ENCODE data around the gene CELSR1. TPM values are rescaled to one million over a fixed set of nuclear protein-coding genes. Genes with fewer than 3 reads are reported as not detected.

The CELSR1 gene
- total and polyA plus RNA-seq, 5 experiments from 2014 or later, result 0.19 to 1.2 (median 0.66) TPM

DNA sequence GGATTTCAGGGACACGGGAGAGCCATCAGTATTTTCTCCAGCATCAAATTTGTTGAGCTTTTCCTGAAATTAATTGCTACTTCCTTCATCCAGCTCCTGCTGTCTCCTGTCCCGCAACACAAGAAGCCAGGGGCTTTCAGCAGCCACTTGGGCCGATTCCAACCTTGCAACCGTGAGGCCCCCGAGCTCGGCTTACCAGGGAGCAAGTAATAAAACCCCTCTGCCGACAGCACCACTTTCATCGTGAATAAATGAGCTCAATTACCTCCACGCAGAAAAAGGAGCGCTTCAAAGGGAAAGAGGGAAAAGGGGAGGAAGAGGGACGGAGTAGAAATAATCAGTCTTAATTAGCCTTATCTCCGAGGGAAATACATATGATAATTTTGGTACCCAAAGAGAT, 76.6 kb downstream of the CELSR1 start:
- no peak overlapping the region for H3K27ac Mint-ChIP-seq
- H3K36me3 Mint-ChIP-seq, result no peaks in the 10 kb centered on the region
- no peaks in the 10 kb centered on the region for H3K4me1 Mint-ChIP-seq
- H3K4me3 Mint-ChIP-seq, result no peak overlapping the region
- no peaks in the 10 kb centered on the region for H3K9me3 Mint-ChIP-seq
- POLR2A ChIA-PET, result no interaction called here
- ATAC-seq (no peak), DNase-seq (no peak)
- peaks cover 2 to 17% (median 8%) of the 10 kb centered on the region in 5 donors for H3K27me3 Mint-ChIP-seq

DNA sequence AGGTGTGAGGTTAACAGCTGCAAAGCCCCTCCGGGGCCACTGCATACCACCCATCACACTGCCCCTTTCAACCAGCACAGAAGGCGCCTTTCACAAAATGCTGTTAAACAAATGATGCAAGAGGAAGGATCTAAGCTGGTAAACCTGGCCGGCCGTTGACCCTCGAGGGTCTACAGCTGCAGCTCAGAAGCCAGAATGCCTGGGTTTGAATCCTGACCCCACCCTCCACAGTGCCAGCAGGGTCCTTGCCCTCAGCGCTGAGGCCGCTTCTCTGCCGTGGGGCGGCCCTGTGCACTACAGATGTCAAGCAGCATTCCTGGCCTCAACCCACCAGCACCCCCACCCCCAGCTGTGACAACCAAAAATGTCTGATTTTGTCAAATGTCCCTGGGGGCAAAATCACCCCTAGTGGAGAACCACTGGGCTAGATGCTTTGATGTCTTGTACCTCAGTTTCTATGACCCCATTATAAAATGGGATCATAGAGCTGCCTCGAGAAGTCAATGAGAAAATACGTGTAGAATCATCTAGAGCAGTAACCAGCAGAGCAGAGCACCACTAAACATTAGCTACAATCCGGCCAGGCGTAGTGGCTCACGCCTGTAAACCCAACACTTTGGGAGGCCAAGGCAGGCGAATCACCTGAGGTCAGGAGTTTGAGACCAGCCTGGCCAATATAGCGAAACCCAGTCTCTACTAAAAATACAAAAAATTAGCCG, 77.9 kb downstream of the CELSR1 start:
- no peaks in the 10 kb centered on the region for H3K9me3 Mint-ChIP-seq
- POLR2A ChIA-PET, result no interaction called here

DNA sequence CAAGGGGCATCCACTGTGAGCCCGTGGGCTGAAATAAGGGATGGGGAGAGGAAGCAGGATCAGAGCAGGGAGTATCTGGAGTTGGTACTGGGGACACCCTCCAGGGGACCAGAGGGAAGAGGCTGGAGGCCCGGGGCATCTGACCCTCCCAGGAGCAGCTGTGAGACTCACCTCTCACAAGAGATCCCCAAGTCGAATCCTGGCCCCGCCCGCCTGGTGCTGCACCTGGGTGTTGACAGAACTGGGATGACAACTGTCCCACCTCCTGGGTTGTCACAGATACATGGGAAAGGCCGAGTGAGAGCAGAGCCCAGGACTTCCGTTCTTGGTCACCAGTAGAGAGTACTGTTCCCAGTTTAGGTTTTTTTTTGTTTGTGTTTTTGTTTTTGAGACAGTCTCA, 78.9 kb downstream of the CELSR1 start:
- DNase-seq (no peak), ATAC-seq (no peak)
- Mint-ChIP-seq H3K27ac (no peak overlapping the region), H3K4me3 (no peak overlapping the region), H3K27me3 (peaks cover 2 to 17% (median 7%) of the 10 kb centered on the region in 5 donors), H3K4me1 (no peaks in the 10 kb centered on the region), H3K9me3 (no peaks in the 10 kb centered on the region), H3K36me3 (no peaks in the 10 kb centered on the region)
- POLR2A ChIA-PET, result no interaction called here

More for the DNA sequence above, 77.9 kb downstream of the CELSR1 start:
- H3K4me3 Mint-ChIP-seq, result no peak overlapping the region
- DNase-seq, result no peak
- no peaks in the 10 kb centered on the region for H3K4me1 Mint-ChIP-seq
- ATAC-seq, result no peak
- H3K27me3 Mint-ChIP-seq, result peaks cover 2 to 17% (median 7%) of the 10 kb centered on the region in 5 donors
- H3K27ac Mint-ChIP-seq, result peak overlapping the region in 1 of 10 donors; percentile 21
- H3K36me3 Mint-ChIP-seq, result no peaks in the 10 kb centered on the region

DNA sequence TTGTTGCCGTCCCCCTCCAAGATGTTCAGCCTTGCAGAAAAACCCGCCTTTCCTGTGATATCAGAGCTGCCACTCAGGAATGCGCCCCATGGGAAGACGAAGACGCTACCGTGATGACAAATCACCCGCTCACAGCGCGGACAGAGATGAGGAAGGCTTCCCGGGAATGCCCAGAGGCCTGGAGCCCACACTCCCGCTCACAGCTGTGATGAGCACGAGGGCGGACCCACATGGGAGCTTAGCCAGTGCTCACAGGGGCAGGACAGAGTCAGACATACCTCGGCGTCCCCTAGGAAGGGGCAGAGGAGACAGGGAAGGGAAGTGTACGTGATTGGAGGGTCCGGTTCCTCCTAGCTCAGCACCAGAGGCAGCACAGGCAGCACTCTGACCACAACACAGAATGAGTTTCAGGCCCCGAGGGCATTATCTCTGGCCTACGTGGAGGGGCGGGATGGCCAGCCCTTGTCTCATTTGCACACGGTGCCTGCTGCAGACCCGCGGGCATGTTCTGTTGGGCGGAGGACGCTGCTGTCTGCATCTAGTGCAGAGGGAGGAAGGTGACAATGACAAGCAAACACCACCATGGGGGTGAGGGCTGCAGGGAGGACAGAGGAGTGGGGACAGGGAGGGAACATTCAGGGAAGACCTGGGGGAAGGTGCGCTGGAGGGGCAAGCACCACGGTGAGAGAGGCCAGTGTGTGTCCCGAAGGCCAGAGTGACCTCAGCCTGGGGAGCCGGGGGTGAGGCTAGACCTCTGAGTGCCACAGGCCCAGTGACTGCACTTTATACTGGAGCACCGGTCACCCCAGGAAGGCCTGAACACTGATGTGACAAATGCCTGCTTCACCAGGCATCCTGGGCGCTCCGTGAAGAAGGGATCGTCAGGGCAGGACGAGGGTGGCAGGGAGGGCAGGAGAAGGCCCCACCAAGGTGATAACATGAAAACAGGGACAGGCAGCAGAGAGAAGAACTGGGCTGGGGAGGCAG, 79.6 kb downstream of the CELSR1 start:
- Mint-ChIP-seq H3K4me3 (no peak overlapping the region), H3K27ac (peak overlapping the region in 1 of 10 donors; percentile 63), H3K4me1 (no peaks in the 10 kb centered on the region), H3K27me3 (peaks cover 2 to 17% (median 7%) of the 10 kb centered on the region in 5 donors), H3K9me3 (no peaks in the 10 kb centered on the region), H3K36me3 (no peaks in the 10 kb centered on the region)
- POLR2A ChIA-PET, result no interaction called here
- DNase-seq (no peak), ATAC-seq (no peak)

- no peak overlapping the region for H3K4me3 Mint-ChIP-seq
- peaks cover 2 to 17% (median 7%) of the 10 kb centered on the region in 5 donors for H3K27me3 Mint-ChIP-seq
- no peaks in the 10 kb centered on the region for H3K4me1 Mint-ChIP-seq
- no peaks in the 10 kb centered on the region for H3K9me3 Mint-ChIP-seq
- no peak for DNase-seq
- POLR2A ChIA-PET, result interaction anchor here (0.7 kb wide), 1 partner anchor 13 kb away, joined by 3 read pairs; no protein-coding TSS in a partner anchor
- ATAC-seq, result no peak
- H3K27ac Mint-ChIP-seq, result no peak overlapping the region
- no peaks in the 10 kb centered on the region for H3K36me3 Mint-ChIP-seq
Measured at GRCh38 chr22:46456818-46457163, 80.6 kb downstream of the CELSR1 start.

DNA sequence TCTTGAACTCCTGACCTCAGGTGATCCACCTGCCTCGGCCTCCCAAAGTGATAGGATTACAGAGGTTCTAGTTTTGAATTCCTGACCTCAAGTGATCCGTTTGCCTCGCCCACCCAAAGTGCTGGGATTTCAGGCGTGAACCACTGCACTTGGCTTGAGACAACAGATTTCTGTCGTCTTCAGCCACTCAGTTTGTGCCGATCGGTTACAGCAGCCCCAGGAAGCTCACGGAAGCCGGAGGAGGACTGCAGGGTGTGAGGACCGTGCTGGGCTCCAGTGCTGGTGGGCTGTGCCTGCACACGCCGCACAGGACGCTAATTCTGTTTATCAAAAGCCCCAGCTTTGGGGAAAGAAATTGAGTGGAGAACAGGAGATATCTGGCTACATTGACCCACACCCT, 82.0 kb downstream of the CELSR1 start:
- Mint-ChIP-seq H3K4me1 (no peaks in the 10 kb centered on the region), H3K9me3 (no peaks in the 10 kb centered on the region), H3K36me3 (no peaks in the 10 kb centered on the region), H3K4me3 (no peak overlapping the region), H3K27me3 (peaks cover 2 to 17% (median 7%) of the 10 kb centered on the region in 5 donors), H3K27ac (no peak overlapping the region)
- no peak for DNase-seq
- no peak for ATAC-seq
- POLR2A ChIA-PET, result no interaction called here

- no peak for ATAC-seq
- Mint-ChIP-seq H3K36me3 (no peaks in the 10 kb centered on the region), H3K4me1 (no peaks in the 10 kb centered on the region), H3K4me3 (no peak overlapping the region), H3K27ac (no peak overlapping the region), H3K27me3 (peaks cover 0 to 17% (median 7%) of the 10 kb centered on the region in 5 donors), H3K9me3 (no peaks in the 10 kb centered on the region)
- POLR2A ChIA-PET, result no interaction called here
- DNase-seq, result no peak
Measured at GRCh38 chr22:46454504-46455269, 82.7 kb downstream of the CELSR1 start.

DNA sequence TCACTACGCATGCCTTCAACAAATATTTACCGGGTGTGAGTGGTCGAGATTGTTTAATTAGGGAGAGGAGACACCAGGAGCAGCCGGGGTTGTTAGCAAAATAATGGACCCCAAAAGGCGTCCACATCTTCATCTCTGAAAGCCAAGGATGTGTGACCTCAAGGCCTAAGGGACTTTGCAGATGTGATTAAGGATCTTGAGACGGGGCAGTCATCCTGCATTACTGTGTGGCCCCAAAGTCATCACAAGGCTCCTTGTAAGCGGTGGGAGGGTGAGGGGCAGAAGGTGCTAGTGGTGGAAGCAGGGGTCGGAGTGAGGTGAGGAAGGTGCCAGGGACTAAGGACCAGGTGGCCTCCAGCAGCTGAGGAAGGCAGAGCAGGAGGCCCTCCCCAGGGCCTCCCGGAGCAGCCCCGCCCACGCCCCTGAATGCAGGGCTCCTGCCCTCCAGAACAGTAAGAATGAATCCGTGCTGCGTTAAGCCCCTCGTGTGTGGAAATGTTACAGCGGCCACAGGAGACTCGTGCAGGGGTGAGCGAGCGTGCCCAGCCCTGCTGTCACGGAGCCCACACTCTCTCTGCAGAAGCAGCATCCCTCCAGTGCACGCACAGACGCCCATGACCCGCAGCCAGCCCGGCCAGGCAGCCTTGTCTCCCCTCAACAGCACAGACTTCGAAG, 83.5 kb downstream of the CELSR1 start:
- peaks cover 0 to 17% (median 9%) of the 10 kb centered on the region in 5 donors for H3K27me3 Mint-ChIP-seq
- POLR2A ChIA-PET, result no interaction called here
- H3K4me1 Mint-ChIP-seq, result no peaks in the 10 kb centered on the region
- H3K9me3 Mint-ChIP-seq, result no peaks in the 10 kb centered on the region
- no peak overlapping the region for H3K4me3 Mint-ChIP-seq
- no peak overlapping the region for H3K27ac Mint-ChIP-seq
- DNase-seq, result no peak
- ATAC-seq, result no peak
- no peaks in the 10 kb centered on the region for H3K36me3 Mint-ChIP-seq

DNA sequence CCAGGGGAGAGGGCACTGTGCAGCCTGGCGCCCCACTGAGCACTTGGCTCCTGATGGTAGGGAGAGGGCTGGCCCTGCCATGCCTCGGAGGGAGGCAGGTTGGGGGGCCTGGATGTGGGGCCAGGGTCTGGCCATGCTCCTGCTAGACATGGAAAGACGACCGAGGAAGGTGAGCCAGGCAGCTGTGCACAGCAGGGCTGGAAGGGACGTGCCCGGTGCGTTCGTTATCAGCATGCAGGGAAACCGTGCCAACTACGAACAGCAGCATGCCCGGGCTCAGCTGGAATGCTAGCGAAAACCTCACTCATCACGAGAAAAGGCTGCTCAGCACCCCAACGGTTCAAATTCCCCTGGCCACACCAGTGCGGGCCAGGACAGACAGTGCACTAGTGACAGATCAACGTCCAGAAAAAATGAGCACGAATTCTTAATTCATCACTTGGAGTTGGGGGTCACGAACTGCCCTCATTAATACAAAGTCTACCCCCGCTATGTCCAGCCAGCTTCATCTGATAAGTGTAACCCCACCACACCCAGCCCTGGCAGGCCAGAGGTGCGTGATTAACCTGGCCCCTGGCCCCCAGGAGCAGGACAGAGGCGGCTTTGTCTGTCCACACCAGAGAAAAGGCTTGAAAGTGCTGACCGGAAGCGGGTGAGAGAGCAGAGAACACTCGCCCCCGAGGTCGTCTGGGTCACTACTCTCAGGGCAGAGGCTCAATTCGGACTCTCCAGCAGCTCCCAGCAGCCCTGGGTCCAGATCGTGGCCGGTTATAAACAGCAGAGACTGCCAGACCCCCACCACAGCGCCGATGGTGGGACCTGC, 84.2 kb downstream of the CELSR1 start:
- no peak for DNase-seq
- H3K4me1 Mint-ChIP-seq, result no peaks in the 10 kb centered on the region
- no peaks in the 10 kb centered on the region for H3K36me3 Mint-ChIP-seq
- no peak overlapping the region for H3K4me3 Mint-ChIP-seq
- POLR2A ChIA-PET, result no interaction called here
- H3K27ac Mint-ChIP-seq, result no peak overlapping the region
- H3K27me3 Mint-ChIP-seq, result peaks cover 3 to 12% (median 11%) of the 10 kb centered on the region in 5 donors
- no peaks in the 10 kb centered on the region for H3K9me3 Mint-ChIP-seq
- ATAC-seq, result no peak

GRCh38 chr22:46452195-46453005, 85.0 kb downstream of the CELSR1 start:
- H3K9me3 Mint-ChIP-seq, result no peaks in the 10 kb centered on the region
- peaks cover 3 to 8% (median 3%) of the 10 kb centered on the region in 5 donors for H3K27me3 Mint-ChIP-seq
- no peak overlapping the region for H3K4me3 Mint-ChIP-seq

GRCh38 chr22:46451741-46452140, 85.7 kb downstream of the CELSR1 start:
- Mint-ChIP-seq H3K27me3 (peaks cover 0 to 8% (median 3%) of the 10 kb centered on the region in 5 donors), H3K4me1 (peaks cover 0 to 1% (median 0%) of the 10 kb centered on the region in 4 donors), H3K9me3 (no peaks in the 10 kb centered on the region), H3K36me3 (no peaks in the 10 kb centered on the region), H3K4me3 (no peak overlapping the region), H3K27ac (no peak overlapping the region)
- ATAC-seq (no peak), DNase-seq (no peak)
- POLR2A ChIA-PET, result no interaction called here

More at GRCh38 chr22:46452195-46453005, 85.0 kb downstream of the CELSR1 start:
- ATAC-seq (no peak), DNase-seq (no peak)
- Mint-ChIP-seq H3K36me3 (no peaks in the 10 kb centered on the region), H3K4me1 (peaks cover 0 to 1% (median 0%) of the 10 kb centered on the region in 4 donors), H3K27ac (no peak overlapping the region)
- POLR2A ChIA-PET, result no interaction called here

All from naive thymus-derived CD8-positive, alpha-beta T cell (primary cell).